ENCODE results near the gene SAMD8. TPM values are rescaled to one million over a fixed set of nuclear protein-coding genes. Genes with fewer than 3 reads are reported as not detected.

The SAMD8 gene
- total RNA-seq, 4 donors from 2014 or later = 18.5 to 23.5 (median 20.4) TPM

- Histone ChIP-seq H3K4me1 (no peaks in the 10 kb centered on the region), H3K27ac (no peak overlapping the region), H3K4me3 (no peak overlapping the region), H3K27me3 (no peaks in the 10 kb centered on the region), H3K36me3 (no peaks in the 10 kb centered on the region), H3K9me3 (no peaks in the 10 kb centered on the region)
- TF ChIP-seq POLR2A (IDR thresholded peaks at IDR 0.05) = no peak
- no peak for DNase-seq
Measured at GRCh38 chr10:75066271-75066670, 45.2 kb upstream of the SAMD8 start.

GRCh38 chr10:75067272-75067671 is 44.2 kb upstream of the SAMD8 start:
- H3K4me3 ChIP-seq = no peak overlapping the region
- DNase-seq = no peak
- H3K4me1 ChIP-seq = no peaks in the 10 kb centered on the region
- no peaks in the 10 kb centered on the region for H3K36me3 ChIP-seq
- no peaks in the 10 kb centered on the region for H3K27me3 ChIP-seq
- no peak overlapping the region for H3K27ac ChIP-seq
- TF ChIP-seq CTCF (IDR thresholded peaks at IDR 0.05) (no peak), POLR2A (IDR thresholded peaks at IDR 0.05) (no peak)
- H3K9me3 ChIP-seq = no peaks in the 10 kb centered on the region

- no peaks in the 10 kb centered on the region for H3K9me3 ChIP-seq
- TF ChIP-seq POLR2A (IDR thresholded peaks at IDR 0.05) (no peak), CTCF (IDR thresholded peaks at IDR 0.05) (no peak)
- no peaks in the 10 kb centered on the region for H3K36me3 ChIP-seq
- no peaks in the 10 kb centered on the region for H3K4me1 ChIP-seq
- DNase-seq = no peak
- H3K27ac ChIP-seq = no peak overlapping the region
- H3K27me3 ChIP-seq = no peaks in the 10 kb centered on the region
- H3K4me3 ChIP-seq = no peak overlapping the region
Measured at GRCh38 chr10:75068523-75068922, 42.9 kb upstream of the SAMD8 start.

- no peaks in the 10 kb centered on the region for H3K4me1 ChIP-seq
Measured at GRCh38 chr10:75070476-75070875, 41.0 kb upstream of the SAMD8 start.

GRCh38 chr10:75070961-75071428 is 40.5 kb upstream of the SAMD8 start:
- H3K36me3 ChIP-seq = no peaks in the 10 kb centered on the region
- no peaks in the 10 kb centered on the region for H3K4me1 ChIP-seq
- DNase-seq = no peak
- H3K27me3 ChIP-seq = no peaks in the 10 kb centered on the region
- H3K4me3 ChIP-seq = no peak overlapping the region
- no peak overlapping the region for H3K27ac ChIP-seq
- no peaks in the 10 kb centered on the region for H3K9me3 ChIP-seq
- TF ChIP-seq CTCF (IDR thresholded peaks at IDR 0.05) (no peak), POLR2A (IDR thresholded peaks at IDR 0.05) (no peak)

More at GRCh38 chr10:75070476-75070875, 41.0 kb upstream of the SAMD8 start:
- no peaks in the 10 kb centered on the region for H3K27me3 ChIP-seq
- H3K36me3 ChIP-seq = no peaks in the 10 kb centered on the region
- no peak overlapping the region for H3K27ac ChIP-seq
- no peak for DNase-seq
- no peaks in the 10 kb centered on the region for H3K9me3 ChIP-seq
- H3K4me3 ChIP-seq = no peak overlapping the region
- TF ChIP-seq CTCF (IDR thresholded peaks at IDR 0.05) = no peak
- TF ChIP-seq POLR2A (IDR thresholded peaks at IDR 0.05) = no peak

- Histone ChIP-seq H3K4me3 (no peak overlapping the region), H3K9me3 (no peaks in the 10 kb centered on the region), H3K27ac (no peak overlapping the region), H3K36me3 (no peaks in the 10 kb centered on the region), H3K27me3 (no peaks in the 10 kb centered on the region), H3K4me1 (no peaks in the 10 kb centered on the region)
- no peak for DNase-seq
- TF ChIP-seq CTCF (IDR thresholded peaks at IDR 0.05) (no peak), POLR2A (IDR thresholded peaks at IDR 0.05) (no peak)
Measured at GRCh38 chr10:75071756-75072155, 39.7 kb upstream of the SAMD8 start.

Data from Peyer's patch (tissue), 4 donors.